Vagina (tissue), 2 donors: ENCODE results near the gene TMEM108.

Source experiments
- POLR2A ChIP-seq, 2 donors: fragments of 450-650 bp; IDR thresholded peaks; one replicate each; pipeline ENCODE4 v1.6.1; 2017; ENCODE audit warnings: antibody characterized with exemption in 2 of 2, mild to moderate bottlenecking in 2 of 2, moderate library complexity in 2 of 2
- TF ChIP-seq, protein P1 (sequence below), 3 experiments: fragments of 450-650 bp in 2 of 3; fragments of 200-600 bp in 1 of 3; sonication (generic) in 1 of 3; IDR thresholded peaks; one replicate each; pipeline ENCODE4 v1.5.1; 2017 to 2019; ENCODE audit warnings: antibody characterized with exemption in 3 of 3, mild to moderate bottlenecking in 2 of 3, moderate library complexity in 2 of 3

DNA sequence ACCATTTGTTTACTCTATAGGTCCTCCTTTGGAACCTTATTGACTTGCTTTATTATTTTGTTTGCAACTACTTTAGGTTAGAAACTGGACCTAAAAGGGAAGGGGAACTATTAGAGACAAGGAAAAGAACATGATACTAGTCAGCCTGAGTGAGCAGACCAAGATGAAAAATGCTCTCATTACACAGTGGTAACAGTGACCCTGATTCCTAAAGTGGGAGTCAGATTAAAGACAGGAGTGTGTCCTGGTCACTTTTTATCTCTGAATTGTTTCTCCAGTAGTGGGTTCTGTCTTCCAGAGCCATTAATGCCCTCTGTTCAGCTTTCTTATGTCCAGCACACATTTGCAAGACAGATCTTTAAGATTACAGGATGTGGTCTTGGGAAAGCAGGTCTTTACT, 124.1 kb downstream of the TMEM108 start:
- TF ChIP-seq, protein P1, sequence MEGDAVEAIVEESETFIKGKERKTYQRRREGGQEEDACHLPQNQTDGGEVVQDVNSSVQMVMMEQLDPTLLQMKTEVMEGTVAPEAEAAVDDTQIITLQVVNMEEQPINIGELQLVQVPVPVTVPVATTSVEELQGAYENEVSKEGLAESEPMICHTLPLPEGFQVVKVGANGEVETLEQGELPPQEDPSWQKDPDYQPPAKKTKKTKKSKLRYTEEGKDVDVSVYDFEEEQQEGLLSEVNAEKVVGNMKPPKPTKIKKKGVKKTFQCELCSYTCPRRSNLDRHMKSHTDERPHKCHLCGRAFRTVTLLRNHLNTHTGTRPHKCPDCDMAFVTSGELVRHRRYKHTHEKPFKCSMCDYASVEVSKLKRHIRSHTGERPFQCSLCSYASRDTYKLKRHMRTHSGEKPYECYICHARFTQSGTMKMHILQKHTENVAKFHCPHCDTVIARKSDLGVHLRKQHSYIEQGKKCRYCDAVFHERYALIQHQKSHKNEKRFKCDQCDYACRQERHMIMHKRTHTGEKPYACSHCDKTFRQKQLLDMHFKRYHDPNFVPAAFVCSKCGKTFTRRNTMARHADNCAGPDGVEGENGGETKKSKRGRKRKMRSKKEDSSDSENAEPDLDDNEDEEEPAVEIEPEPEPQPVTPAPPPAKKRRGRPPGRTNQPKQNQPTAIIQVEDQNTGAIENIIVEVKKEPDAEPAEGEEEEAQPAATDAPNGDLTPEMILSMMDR (IDR thresholded peaks at IDR 0.05) = no peak
- TF ChIP-seq POLR2A (IDR thresholded peaks at IDR 0.05) = no peak
